ENCODE results near the gene FRMD3.

FRMD3 gene

DNA sequence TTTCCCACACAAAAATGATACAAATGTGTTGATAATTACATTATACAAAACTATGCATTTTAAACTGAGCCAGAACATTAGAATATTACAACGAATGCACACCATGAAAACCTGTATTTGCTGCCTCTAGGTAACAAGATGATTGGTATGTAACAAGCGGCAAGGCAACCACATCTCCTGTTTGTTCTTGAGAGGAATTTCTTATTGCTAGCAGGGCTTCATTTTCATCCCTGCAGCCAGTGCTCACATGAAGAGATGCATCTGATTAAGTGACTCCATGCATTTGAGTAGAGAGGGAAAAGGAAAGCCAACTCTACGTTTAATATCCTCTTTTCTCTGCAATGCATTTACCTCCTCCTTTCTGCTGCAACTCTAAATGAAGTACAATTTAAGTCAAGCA is 36.6 kb downstream of the FRMD3 start:
- TF ChIP-seq, protein P1, sequence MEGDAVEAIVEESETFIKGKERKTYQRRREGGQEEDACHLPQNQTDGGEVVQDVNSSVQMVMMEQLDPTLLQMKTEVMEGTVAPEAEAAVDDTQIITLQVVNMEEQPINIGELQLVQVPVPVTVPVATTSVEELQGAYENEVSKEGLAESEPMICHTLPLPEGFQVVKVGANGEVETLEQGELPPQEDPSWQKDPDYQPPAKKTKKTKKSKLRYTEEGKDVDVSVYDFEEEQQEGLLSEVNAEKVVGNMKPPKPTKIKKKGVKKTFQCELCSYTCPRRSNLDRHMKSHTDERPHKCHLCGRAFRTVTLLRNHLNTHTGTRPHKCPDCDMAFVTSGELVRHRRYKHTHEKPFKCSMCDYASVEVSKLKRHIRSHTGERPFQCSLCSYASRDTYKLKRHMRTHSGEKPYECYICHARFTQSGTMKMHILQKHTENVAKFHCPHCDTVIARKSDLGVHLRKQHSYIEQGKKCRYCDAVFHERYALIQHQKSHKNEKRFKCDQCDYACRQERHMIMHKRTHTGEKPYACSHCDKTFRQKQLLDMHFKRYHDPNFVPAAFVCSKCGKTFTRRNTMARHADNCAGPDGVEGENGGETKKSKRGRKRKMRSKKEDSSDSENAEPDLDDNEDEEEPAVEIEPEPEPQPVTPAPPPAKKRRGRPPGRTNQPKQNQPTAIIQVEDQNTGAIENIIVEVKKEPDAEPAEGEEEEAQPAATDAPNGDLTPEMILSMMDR (IDR thresholded peaks at IDR 0.05; ENCODE audit: low read depth, low read length, missing control alignments) = no peak
- no peak overlapping the region for H3K4me3 ChIP-seq (ENCODE audit: low read depth, low read length)
- no peak for DNase-seq (ENCODE audit: low read depth)

DNA sequence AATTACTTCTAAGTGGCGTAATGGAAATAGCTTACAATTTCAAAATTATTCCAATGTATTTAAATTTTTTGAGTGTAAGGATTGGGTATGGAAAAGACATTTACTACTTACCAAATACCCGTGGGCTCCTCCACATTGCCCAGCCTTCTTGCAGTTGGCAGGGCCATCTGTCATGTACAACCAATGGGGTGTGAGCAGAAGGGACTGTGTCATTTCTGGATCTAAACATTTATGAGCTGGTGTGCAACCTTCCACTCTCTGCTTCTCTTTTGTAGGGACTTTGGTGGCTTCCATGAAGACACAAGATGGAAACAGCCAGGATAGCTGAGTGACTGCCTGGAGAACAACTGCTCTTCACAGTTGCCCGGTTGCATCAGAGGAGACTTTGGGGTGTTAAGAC is 40.8 kb downstream of the FRMD3 start:
- no peak for DNase-seq (ENCODE audit: low read depth)
- TF ChIP-seq, protein P1 (IDR thresholded peaks at IDR 0.05; ENCODE audit: low read depth, low read length, missing control alignments) = no peak
- no peak overlapping the region for H3K4me3 ChIP-seq (ENCODE audit: low read depth, low read length)

DNA sequence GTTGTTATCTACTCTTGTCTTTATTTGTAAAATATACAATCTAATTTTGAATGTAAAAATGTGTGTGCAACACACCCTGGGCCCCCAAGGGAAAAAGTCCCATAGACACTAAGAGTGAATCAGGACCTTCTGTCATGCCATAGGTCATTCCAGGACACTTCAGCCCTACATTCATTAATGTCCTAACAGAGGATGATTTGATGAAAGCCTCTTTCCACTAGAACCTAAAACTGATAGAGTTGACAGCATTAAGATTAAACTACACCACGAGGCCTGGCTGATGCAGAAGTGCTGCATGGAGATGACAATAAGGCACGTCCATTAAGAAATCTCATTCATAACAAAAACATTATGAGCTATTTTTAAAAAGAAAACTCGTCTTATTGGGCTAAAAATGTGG is 46.2 kb downstream of the FRMD3 start:
- no peak overlapping the region for H3K4me3 ChIP-seq (ENCODE audit: low read depth, low read length)
- TF ChIP-seq, protein P1 (IDR thresholded peaks at IDR 0.05; ENCODE audit: low read depth, low read length, missing control alignments) = no peak
- DNase-seq (ENCODE audit: low read depth) = no peak

DNA sequence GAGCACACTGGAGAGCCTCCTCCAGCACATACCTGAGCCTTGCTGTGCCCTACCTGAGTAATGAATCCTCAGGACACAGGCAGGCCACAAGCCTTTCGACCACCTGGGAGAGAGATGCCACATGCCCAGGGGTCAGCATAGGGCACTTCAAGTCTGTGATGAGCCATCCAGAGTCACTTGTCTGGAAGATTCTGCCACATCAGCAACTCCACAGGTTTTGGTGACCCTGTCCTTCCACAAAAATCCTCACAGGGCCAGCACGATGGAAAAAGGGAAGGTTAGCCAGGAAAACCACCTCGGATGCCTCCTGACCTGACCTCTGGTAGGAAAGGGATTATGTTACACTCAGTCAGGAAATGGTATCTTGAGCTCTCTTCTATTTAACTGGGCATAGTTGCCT is 46.8 kb downstream of the FRMD3 start:
- TF ChIP-seq, protein P1 (IDR thresholded peaks at IDR 0.05; ENCODE audit: low read depth, low read length, missing control alignments) = no peak
- no peak for DNase-seq (ENCODE audit: low read depth)
- no peak overlapping the region for H3K4me3 ChIP-seq (ENCODE audit: low read depth, low read length)

DNA sequence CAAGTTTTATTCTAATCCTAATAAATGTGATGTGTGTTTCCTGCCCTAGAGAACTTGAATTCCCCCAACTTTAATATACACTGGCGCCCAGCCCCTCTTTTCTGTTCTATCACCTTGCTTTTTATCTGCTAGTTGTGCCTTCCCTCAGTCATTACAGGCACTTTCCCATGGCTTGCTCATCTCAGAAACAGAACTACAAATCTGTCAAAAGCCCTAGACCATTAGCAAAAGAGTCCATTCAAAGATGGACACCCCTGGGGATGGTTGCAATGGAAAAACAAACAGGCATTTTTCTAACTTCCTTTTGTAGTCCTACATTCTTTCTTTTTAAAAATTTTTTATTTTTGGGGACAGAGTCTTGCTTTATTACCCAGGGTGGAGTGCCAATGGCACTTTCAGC is 48.2 kb downstream of the FRMD3 start:
- TF ChIP-seq, protein P1 (IDR thresholded peaks at IDR 0.05; ENCODE audit: low read depth, low read length, missing control alignments) = no peak
- no peak for DNase-seq (ENCODE audit: low read depth)
- no peak overlapping the region for H3K4me3 ChIP-seq (ENCODE audit: low read depth, low read length)

DNA sequence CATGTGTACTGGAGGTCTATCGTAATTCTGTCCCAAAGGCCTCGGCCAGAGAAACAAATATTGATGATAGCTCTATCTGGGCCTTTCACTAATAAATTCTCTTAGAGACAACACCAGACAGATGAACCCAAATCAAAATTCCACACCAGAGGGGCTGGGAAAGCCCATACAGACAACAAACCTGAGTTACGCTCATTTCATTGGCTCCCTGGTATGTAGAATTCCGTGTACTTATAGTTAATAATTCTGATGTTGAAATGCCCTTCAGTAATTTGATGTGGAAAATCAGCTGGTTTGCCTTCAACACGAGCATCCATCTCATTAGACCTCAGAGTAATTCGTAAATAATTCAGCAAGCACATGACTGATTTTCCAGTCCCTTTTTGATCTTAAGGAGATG is 53.2 kb downstream of the FRMD3 start:
- TF ChIP-seq, protein P1 (IDR thresholded peaks at IDR 0.05; ENCODE audit: low read depth, low read length, missing control alignments) = no peak
- H3K4me3 ChIP-seq (ENCODE audit: low read depth, low read length) = no peak overlapping the region

DNA sequence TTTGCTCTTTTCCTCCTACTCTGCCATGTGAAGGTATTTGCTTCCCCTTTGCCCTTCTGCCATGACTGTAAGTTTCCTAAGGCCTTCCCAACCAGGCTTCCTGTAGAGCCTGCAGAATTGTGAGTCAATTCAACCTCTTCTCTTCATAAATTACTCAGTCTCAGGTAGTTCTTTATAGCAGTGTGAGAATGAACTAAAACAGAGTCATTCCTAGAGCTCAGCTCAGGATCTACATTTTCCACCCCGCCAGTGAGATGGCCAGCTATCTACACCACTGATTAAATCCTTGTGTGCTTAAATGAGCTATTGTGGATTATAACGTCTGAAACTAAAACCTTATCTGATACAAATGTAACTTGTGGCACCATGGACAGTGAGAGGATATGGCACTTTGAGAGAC is 55.0 kb downstream of the FRMD3 start:
- TF ChIP-seq, protein P1 (IDR thresholded peaks at IDR 0.05; ENCODE audit: low read depth, low read length, missing control alignments) = no peak
- DNase-seq (ENCODE audit: low read depth) = no peak
- no peak overlapping the region for H3K4me3 ChIP-seq (ENCODE audit: low read depth, low read length)

More for the DNA sequence above, 53.2 kb downstream of the FRMD3 start:
- no peak for DNase-seq (ENCODE audit: low read depth)

Data from GM12864 (cell line).